Measurements from ENCODE around the gene NPTXR.

NPTXR gene

DNA sequence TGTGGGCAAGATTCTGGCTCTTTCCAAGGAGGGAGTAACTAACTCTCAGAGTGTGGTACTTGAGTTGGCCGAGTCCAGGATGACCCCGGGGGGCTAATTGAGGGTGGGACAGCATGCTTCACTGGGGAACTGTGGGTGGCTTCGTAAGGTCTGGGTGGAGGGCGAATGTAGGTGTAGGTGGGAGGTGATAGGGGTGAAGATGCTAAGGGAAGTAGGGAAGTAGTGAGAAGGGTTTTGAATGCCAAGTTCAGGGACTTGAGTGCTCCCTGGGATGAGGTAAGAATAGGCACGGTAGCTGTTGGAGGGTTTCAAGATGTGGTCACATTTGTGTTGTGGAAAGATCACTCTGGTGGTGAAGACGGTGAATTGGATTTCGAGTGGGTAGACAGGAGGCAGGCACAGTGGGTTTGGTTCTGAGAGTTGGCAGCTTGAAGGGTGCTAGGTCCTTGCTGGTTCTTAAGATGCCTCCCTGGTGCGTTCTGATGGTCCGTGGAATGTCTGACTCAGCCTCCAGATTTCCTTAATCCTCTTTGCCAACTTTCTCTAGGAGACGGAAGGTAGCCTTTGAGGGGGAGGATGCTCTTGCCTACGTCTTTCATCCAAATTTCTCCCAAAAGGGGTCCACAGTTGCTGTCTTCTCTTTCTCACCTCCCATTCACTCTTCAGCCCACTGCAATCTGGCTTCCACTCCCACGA lies 47.4 kb downstream of the NPTXR start:
- peak; percentile 36 for DNase-seq (ENCODE audit: low read depth)

DNA sequence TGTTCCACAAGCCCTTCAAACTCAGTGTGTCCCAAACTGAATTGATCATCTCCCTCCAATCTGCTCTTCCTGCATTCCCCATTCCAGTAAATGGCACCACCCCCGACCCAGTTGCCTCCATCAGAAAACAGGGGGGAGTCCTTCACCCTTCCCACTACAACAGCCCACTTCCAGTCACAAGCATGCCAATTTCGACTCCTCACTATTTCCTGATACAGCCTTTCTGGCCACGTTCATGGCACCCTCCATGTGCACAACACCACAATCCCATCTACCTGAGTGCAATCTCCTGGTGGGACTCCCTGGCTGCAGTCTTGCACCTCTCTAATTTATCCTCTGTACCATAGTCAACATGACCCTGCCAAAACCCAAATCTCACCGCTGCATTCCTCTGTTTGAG lies 48.3 kb downstream of the NPTXR start:
- DNase-seq (ENCODE audit: low read depth): no peak

DNA sequence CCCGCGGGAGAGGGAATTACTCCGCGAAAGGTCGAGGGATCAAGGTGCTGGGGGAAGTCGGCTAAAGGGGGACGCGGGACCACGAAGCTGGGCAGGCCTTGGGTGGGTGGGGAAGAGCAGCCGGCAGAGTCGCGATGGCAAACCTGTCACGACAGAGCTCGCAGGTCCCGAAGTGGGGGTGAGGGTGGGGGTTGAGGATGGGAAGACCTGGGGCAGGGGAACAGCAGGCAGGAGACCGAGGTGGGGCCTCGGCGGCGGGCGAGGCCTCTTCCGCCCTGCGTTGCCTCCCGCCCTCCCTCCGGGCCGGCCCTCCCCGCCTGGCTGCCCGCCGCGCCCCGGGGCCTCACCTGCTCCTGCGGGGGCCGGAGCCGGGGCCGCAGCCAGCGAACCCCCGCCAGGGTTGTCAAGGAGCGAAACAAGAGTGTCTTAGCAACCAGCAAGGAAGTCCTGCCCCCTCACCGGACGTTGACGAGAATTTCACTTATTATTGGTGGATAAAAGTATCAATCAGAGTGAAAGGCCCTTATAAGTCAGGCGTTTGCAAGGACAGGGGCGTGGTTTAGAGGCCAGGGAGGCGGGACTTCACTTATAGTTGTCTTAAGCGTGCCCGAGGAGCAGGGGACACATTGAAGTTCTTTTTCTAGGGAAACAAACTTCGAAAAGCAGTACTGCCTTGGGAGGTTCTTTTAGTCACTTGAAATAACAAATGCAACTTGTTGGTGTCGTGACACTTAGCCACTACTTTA lies 49.9 kb downstream of the NPTXR start, which contains the start of gene DNAL4:
TSS of gene DNAL4 (minus strand) at position 423 of the 746 bp plus-strand sequence. CDS start 11,412 bp downstream, outside the sequence.
- peak; percentile 100 for DNase-seq (ENCODE audit: low read depth)

DNA sequence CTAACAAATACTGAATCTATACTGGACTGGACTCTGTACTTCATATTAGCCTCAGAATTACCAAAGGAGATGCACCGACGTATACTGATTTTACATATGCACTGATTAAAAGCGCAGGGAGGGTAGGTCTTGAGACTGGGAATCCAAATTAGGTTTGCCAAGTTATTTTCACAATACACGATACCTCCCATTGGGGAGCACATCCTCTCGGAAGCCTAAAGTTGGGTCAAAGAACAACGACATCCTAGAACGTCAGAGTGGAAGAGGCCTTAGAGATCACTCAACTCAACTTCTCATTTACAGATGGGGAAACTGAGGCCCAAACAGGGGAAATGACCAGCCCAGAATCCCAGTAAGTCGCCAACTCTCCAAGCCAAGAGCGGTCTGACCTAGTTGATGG lies 50.5 kb downstream of the NPTXR start:
- peak; percentile 20 for DNase-seq (ENCODE audit: low read depth)

DNA sequence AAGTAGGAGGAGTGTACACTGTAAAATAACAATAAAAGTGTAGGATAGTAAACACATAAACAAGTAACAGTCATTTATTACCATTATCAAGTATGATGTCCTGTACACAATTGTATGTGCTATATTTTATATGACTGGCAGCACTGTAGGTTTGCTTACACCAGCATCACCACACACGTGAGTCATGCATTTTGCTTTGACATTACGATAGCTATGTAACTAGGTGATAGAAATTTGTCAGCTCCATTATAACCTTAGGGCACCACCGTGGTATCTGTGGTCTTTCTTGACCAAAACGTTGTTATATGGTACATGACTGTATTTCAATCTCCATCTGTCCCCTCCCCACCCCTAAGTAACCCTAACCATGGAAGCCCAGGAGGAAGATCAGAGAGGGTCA lies 51.0 kb downstream of the NPTXR start:
- DNase-seq (ENCODE audit: low read depth): peak; percentile 80

DNA sequence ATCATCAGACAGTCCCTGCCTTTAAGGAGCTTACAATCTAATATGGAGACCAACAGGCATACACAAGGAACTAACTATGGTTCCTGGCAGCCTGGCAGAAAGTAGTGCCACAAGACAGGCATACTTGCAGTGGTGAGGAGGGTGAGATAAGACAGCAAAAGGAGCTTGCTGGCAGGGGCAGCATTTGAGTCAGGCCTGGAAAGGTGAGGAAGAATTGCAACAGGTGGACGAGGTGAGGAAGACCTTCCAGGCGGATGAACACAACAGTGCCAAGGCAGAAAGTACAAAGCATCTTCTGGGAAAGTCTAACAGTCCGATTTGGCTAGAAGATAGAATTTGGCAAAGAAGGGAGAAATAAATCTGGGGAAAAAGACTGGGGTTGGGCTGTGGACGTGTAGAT lies 54.2 kb downstream of the NPTXR start:
- DNase-seq (ENCODE audit: low read depth): no peak

DNA sequence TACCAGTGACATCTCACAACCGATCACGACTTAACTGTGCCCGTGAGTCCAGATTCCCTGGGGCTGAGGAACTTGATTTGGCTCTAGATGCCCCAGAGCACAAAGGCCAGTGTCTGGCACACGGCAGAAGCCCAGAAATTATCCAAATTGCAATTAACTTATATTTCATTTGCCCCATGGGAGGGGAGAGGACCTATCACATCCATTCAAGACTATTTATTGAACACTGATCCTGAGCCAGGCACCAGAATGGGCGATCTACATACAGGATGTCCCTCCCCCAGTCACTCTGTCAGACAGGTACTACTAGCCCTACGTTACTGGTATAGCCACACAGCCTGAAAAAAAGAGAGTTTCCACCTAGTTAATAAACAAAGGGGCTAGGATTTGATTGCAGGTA lies 55.0 kb downstream of the NPTXR start:
- DNase-seq (ENCODE audit: low read depth): no peak

DNA sequence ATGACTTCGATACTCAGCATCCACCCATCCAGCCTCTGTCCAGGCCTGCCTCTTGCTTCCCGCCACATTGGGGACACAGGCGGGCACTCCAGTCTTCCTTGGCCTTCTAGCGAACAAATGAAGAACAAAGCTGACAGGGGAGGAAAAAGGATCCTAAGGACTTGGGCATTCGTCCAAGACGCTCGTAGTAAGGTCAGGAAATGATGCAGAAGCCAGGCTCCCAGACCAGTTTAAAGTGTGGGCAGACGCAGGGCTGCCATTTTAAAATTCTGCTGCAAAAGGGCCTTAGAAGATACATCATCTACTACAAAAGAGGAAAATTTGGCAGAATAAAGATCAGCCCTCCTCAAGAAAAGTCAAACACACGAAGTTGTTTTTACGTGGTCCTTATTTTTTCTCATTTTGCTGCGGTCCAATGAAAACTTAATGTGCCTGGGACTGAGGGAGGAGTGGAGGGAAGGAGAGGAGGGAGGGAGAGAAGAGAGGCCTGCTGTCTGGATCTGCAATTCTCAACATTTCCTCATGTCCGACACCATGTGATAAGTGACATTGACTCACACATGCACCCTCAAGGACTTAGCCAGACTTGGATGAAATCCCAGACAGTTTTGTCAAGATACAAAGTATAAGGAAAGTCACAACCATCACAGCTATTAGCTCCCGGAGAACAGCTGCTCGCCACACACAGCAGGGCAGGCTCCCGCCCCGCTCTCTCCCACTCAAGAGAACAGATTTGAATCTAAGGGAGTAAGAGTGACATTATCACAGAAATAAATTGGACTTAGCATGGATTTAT lies 55.6 kb downstream of the NPTXR start:
- peak; percentile 75 for DNase-seq (ENCODE audit: low read depth)

DNA sequence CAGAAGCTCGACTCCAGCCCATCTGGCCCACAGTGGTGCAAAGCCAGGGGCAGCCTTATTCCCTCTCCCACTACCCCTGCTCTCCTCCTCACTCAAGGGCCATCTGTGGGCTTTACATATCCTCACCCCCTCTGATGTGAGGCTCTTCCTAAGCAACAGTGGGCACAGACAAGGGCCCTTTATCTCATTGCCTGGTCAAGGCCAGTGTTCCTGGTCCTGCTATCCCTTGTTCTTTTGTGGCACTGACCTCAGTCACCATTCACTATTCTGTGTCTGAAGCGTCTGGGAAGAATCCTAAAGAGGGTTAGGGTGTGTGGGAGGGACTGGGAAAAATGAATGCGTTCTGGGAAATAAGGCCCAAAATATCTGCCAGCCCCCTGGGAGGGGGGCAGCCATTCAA lies 57.2 kb downstream of the NPTXR start:
- no peak for DNase-seq (ENCODE audit: low read depth)

DNA sequence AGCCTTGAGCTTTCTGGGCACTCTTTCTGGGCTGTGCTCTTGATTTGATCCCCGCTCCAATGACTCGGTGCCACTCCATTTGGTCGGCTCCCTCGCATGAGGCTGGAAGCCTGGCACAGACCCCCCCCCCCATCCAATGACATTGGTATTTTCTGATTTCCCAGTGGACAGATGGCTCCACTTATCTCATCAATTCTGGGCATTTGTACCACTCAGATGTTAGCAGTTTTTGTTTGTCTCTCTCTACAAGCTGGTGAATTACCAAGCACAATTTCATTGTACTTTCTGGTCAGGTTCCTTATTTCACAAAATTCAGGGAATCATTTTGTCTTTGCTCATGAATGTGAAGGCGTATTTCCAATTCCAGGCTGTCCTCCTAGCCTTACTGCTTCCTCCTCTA lies 59.0 kb downstream of the NPTXR start:
- DNase-seq (ENCODE audit: low read depth): no peak

DNA sequence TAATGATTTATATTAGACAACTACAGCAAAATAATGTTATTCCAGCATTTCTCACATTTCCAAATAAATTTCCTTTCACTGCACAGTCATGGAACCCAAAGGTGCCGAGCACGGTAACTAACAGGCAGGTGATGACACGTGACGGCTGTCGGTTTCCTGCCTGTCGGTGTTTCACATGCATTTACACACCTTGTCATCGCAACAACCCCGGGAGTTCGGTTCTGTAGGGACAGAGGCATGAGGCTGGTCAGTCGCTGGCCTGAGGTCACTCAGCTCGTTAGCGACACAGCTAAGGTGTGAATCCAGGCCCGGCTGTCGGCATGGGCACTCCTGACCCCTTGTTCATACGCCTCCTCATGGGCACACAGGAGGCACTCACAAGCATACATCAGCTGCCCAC lies 59.8 kb downstream of the NPTXR start:
- no peak for DNase-seq (ENCODE audit: low read depth)

DNA sequence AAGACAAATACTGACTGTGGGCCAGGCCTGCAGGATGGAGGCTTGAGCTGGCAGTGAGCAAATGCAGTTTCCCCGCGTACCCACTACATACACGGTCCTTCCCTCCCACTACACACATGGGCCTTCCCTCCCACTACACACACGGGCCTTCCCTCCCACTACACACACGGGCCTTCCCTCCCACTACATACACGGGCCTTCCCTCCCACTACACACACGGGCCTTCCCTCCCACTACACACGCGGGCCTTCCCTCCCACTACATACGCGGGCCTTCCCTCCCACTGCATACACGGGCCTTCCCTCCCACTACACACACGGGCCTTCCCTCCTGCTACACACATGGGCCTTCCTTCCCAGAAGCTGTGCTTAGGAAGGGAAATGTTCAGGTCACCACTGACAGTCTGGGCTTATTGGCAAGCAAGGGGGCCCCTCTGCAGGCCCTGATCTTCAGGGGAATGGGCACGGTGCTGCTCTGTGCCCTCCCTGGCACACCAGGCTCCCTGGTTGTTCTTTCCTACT lies 60.7 kb downstream of the NPTXR start:
- no peak for DNase-seq (ENCODE audit: low read depth)

DNA sequence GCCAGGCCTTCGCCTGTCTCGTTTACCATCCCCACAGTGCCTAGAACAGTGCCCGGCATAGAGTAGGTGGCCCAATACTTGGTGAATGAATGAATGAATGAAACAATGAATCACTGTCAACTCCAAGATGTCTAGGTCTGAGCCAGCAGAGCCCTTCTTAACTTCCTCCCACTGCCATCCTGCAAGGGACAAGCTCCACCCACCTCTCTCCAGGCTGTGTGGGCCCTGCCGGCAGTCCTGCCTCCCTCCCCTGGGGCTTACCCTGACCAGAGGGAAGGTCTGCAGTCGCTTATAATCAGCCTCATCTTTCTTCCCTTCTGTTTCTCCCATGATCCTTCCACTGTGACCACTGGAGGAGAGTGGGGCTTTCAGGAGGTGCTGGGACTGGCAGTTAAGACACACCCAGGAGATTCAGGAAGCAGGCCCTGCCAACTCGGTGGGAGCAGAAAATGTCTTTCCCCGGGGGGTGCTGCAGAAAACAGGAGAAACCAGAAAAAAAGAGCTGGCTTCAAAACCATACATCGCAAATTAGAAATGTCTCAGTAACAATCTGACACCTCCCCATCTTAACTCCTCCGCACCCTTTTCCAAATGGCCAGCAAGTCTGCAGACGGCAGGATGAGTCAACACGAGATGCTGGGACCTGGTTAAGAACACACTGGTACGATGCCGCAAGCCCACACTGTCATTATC lies 61.3 kb downstream of the NPTXR start:
- DNase-seq (ENCODE audit: low read depth): peak; percentile 53

DNA sequence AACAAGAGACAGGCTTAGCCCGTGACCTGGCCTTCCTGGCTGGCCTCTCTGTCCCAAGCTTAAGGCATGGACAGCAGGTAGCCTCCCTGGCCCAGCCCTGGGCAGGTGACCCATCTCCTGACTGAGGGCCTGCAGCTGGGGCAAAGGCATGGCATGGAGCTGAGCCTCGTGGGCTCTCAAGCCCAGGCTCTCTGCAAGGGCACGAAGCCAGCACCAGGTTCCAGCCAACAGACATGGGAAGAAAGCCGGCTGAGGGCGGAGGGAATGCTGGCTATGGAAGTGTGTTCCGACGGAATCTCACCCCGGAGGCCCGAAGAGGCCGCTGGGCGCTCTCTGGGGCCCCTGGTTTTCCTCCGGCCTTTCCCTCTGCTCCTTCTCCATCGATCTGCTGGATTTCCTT lies 62.8 kb downstream of the NPTXR start:
- DNase-seq (ENCODE audit: low read depth): no peak

DNA sequence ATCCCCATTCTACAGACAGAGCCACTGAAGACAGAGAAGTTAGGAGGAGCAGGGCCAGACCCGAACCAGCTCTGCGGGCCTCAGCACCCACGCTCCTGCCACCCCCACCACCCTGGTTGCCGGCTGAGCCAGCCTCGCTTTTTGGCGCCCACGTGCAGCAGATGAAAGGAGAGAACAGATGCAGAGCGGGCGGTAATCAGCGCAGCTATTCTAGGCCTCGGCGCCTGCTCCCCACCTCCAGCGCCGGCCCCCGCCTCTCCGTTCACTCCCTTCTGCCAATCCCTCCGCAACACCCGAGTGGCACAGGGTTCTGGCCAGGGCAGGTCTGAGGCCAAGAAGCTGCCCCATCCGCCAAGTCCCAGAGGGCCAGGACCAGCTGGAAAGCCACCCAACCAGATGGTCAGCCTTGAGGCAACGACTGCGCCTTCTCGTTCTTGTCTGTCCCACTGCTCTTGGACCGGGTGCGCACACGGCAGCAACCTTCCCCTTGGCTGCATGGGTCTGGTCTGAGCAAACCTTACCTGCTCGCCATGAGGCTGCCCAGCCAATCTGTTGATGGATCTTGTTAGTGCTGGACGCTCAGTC lies 66.6 kb downstream of the NPTXR start:
- no peak for DNase-seq (ENCODE audit: low read depth)

DNA sequence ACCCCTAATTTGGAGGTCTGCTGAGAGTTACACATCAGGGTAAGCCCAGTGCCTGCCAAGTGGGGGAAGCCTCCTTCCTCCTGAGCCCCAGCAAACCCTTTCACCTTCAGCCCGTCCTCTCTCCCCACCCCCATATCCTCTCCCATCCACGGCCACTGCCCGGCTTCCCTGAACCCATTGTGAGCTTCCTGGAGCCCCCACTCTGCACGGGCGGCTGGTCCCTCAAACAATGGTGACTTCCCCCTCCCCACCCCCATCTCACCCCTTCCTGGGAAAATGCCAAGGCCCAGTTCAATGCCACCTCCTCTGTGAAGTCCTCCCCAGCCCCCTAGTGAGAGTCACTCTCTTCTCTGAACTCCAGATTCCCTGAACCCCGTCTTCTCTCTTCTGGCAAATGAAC lies 67.7 kb downstream of the NPTXR start:
- DNase-seq (ENCODE audit: low read depth): no peak

DNA sequence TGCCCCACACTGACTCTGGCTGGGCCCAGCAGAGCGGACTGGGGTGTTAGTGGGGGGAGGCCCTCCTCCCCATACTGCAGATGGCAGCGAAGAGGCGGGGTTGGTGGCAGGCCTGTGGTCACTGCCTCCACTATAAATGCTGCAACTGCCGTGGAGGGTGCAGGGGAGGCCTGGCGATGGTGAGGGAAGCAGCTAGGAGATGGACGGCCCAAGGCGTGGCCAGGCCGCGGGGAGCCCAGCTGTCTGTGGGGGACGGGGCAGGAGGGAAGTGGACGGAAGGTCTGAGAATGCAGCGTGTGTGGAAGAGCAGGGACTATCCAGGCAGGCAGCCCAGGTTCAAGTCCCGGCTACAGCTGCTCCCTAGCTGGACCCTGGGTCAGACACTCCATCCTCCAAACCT lies 68.2 kb downstream of the NPTXR start:
- DNase-seq (ENCODE audit: low read depth): no peak

DNA sequence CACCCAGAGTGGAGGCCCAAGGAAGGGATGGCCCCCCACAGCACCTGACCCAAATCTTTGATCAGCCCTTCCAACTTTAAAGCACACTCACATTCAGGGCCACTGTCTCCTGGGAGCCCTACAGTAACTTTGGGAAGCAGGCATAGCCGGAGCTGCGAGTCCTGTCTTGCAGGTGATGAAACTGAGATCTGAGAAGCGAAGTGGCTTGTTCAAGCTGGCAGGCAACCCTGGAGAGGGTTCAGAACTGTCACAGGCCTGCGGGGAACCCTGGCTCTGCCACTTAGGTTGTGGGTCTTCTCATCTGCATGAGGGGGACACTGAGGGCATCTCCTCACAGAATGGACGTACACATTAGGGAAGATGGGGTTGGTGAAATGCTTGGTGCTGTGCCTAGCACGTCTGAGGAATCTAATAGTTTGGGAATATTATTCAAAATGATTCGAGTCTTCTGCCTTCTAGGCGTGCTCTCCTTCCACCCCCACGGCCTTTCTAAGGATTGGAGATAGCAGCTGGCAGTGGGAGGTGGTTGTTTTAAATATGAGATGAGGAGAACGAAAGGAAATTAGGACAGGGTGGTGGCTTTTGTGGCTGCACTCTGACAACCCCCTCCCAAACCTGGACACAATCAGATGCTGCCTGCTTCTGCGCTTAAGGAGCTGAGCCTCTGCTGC lies 69.2 kb downstream of the NPTXR start:
- no peak for DNase-seq (ENCODE audit: low read depth)

DNA sequence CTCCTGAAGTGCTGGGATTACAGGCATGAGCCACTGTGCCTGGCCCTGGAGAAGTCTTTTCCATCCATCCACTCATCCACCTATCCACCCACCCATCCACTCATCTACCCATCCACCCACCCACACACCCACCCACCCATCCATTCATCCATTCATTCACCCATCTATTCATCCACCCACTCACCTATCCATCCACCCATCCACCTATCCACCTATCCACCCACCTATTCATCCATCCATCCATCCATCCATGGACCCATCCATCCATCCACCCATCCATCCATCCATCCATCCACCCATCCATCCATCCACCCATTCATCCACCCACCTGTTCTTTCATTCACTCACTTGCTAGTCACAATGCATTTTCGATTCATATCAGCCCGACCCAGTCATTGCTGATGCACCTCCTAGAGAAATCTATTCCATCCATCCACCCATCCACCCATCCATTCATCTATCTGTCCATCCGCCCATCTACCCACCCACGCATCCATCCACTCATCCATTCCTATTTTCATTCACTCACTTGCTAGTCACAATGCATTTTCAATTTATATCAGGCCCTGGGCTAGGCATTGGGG lies 70.4 kb downstream of the NPTXR start:
- no peak for DNase-seq (ENCODE audit: low read depth)

DNA sequence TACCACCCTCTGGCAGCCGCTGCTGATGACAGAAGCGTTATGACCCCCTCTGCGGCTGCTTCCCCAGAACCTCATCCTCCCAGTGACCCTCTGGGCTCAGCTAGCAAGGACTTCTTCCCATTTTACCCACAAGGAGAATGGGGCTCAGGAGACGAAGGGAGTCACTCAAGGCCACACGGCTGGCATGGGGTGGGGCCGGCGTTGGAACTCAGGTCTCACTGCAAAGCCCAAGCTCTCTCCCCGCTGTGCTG lies 71.3 kb downstream of the NPTXR start:
- DNase-seq (ENCODE audit: low read depth): no peak

All from ELR (cell line).